Ovary (tissue), 3 donors: ENCODE data around the gene CCAR1.

Experiments
- CTCF ChIP-seq, 3 donors: fragments of 450-650 bp in 2 of 3; fragments of 200-600 bp in 1 of 3; IDR thresholded peaks; one replicate each; pipeline versions ENCODE4 v1.5.1 to v1.8.0; 2016 to 2022; ENCODE audit warnings: antibody characterized with exemption in 3 of 3, mild to moderate bottlenecking in 1 of 3
- EP300 ChIP-seq: sonication (generic); formaldehyde crosslinking; IDR thresholded peaks from one replicate; pipeline ENCODE4 v1.6.1; 2017; ENCODE audit warnings: antibody characterized with exemption
- POLR2A ChIP-seq: fragments of 450-650 bp; IDR thresholded peaks from one replicate; pipeline ENCODE4 v1.6.1; 2017; ENCODE audit warnings: antibody characterized with exemption, mild to moderate bottlenecking, moderate library complexity
- donor health status: DM: no; HTN: no; CAD: no.

DNA sequence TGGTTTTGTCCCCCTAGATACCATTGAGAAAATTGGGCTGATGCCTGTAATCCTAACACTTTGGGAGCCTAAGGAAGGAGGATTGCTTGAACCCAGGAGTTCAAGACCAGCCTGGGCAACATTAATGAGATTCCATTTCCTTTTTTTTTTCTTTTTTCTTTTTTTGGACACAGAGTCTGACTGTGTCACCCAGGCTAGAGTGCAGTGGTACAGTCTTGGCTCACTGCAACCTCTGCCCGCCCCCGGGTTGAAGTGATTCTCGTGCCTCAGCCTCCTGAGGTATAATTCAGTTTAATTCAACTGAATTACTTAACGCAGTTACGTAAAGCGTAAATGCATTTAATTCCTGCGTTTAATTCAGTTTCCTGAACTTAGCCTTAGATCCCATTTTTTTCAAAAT, 13.3 kb downstream of the CCAR1 start:
- TF ChIP-seq CTCF (IDR thresholded peaks at IDR 0.05) (no peak), EP300 (no peak), POLR2A (no peak)
